Activated CD8-positive, alpha-beta T cell treated with anti-CD3 and anti-CD28 coated beads for 36 hours (primary cell): Measurements from ENCODE around the gene DSE. TPM values are rescaled to one million over a fixed set of nuclear protein-coding genes. Genes with fewer than 3 reads are reported as not detected.

Experiments
- ATAC-seq: fragments of 200-7000 bp; cut with Tn5 transposase; one replicate; pipeline ENCODE4 v1.10.0; 2021; ENCODE audit warnings: mild to moderate bottlenecking, moderate library complexity
- CTCF ChIA-PET: fragments of 350-600 bp; sonication (Branson Sonifier 250); formaldehyde crosslinking; loops from one replicate; lab custom pipeline; 2021; ENCODE audit warnings: antibody characterized with exemption; lab: Charles Lee
- POLR2A ChIA-PET: fragments of 350-600 bp; sonication (Branson Sonifier 250); formaldehyde crosslinking; loops from one replicate; lab custom pipeline; 2021; ENCODE audit warnings: antibody characterized with exemption; lab: Charles Lee
- DNase-seq: peaks from one replicate; pipeline ENCODE4 v3.0.0-alpha.2; 2020
- H3K27ac Mint-ChIP-seq: one replicate; pipeline ENCODE4 v1.8.0; 2021; ENCODE audit warnings: mild to moderate bottlenecking, mixed read lengths
- H3K27me3 Mint-ChIP-seq: one replicate; pipeline ENCODE4 v1.8.0; 2021; ENCODE audit warnings: mixed read lengths
- H3K36me3 Mint-ChIP-seq: one replicate; pipeline ENCODE4 v1.8.0; 2021; ENCODE audit warnings: low read depth, mixed read lengths
- H3K4me1 Mint-ChIP-seq: one replicate; pipeline ENCODE4 v1.8.0; 2021; ENCODE audit warnings: low read depth, mixed read lengths
- H3K4me3 Mint-ChIP-seq: one replicate; pipeline ENCODE4 v1.8.0; 2021; ENCODE audit warnings: mild to moderate bottlenecking, moderate library complexity, mixed read lengths
- H3K9me3 Mint-ChIP-seq: one replicate; pipeline ENCODE4 v1.8.0; 2021; ENCODE audit warnings: mixed read lengths
- CTCF ChIP-seq: fragments of 200-600 bp; IDR thresholded peaks from one replicate; pipeline ENCODE4 v1.8.0; 2022; ENCODE audit warnings: antibody characterized with exemption, mild to moderate bottlenecking
- intact Hi-C: fragments of 100-400 bp; cut with micrococcal nuclease; formaldehyde crosslinking; loops from one replicate; pipeline ENCODE4 v1.10.0; 2022
- total RNA-seq, 2 experiments: library from RNA; stranded (reverse); gene quantifications; one replicate each; pipeline ENCODE4 v1.2.3, GENCODE V29; 2021

DSE gene
- total RNA-seq, 2 experiments from 2014 or later: 5.3 to 5.4 TPM

- H3K4me1 Mint-ChIP-seq: peaks cover under 1% of the 10 kb centered on the region
- H3K9me3 Mint-ChIP-seq: no peaks in the 10 kb centered on the region
- no peak for TF ChIP-seq CTCF
- intact Hi-C loops: no loop called here
- no peaks in the 10 kb centered on the region for H3K36me3 Mint-ChIP-seq
- H3K27ac Mint-ChIP-seq: no peak overlapping the region
- CTCF ChIA-PET: no interaction called here
- no peak overlapping the region for H3K4me3 Mint-ChIP-seq
- DNase-seq (no peak), ATAC-seq (no peak)
- H3K27me3 Mint-ChIP-seq: no peaks in the 10 kb centered on the region
- POLR2A ChIA-PET: no interaction called here
Measured at GRCh38 chr6:116400328-116400727, 29.6 kb downstream of the DSE start.

GRCh38 chr6:116402108-116402937 is 31.6 kb downstream of the DSE start:
- Mint-ChIP-seq H3K36me3 (no peaks in the 10 kb centered on the region), H3K27ac (no peak overlapping the region), H3K27me3 (no peaks in the 10 kb centered on the region), H3K9me3 (no peaks in the 10 kb centered on the region), H3K4me1 (peaks cover 4% of the 10 kb centered on the region), H3K4me3 (no peak overlapping the region)
- ATAC-seq (no peak), DNase-seq (no peak)
- intact Hi-C loops: no loop called here
- ChIA-PET CTCF (interaction anchor here (0.8 kb wide), 1 partner anchor 114 kb away, joined by 3 read pairs; no protein-coding TSS in a partner anchor), POLR2A (no interaction called here)
- TF ChIP-seq CTCF: no peak

GRCh38 chr6:116403205-116403604 is 32.5 kb downstream of the DSE start:
- TF ChIP-seq CTCF: no peak
- ATAC-seq (no peak), DNase-seq (no peak)
- POLR2A ChIA-PET: no interaction called here
- Mint-ChIP-seq H3K9me3 (no peaks in the 10 kb centered on the region), H3K36me3 (no peaks in the 10 kb centered on the region), H3K4me1 (peaks cover 4% of the 10 kb centered on the region), H3K27ac (no peak overlapping the region), H3K27me3 (no peaks in the 10 kb centered on the region), H3K4me3 (no peak overlapping the region)
- CTCF ChIA-PET: interaction anchor here (1.1 to 1.2 kb wide), 2 partner anchors 115 to 134 kb away, joined by 3 read pairs; no protein-coding TSS in a partner anchor
- intact Hi-C loops: no loop called here

- H3K4me3 Mint-ChIP-seq: no peak overlapping the region
- POLR2A ChIA-PET: no interaction called here
- H3K36me3 Mint-ChIP-seq: no peaks in the 10 kb centered on the region
- H3K9me3 Mint-ChIP-seq: no peaks in the 10 kb centered on the region
- CTCF ChIA-PET: interaction anchor here (0.7 to 1.4 kb wide), 2 partner anchors 11 to 14 kb away, joined by 3 read pairs; no protein-coding TSS in a partner anchor
- no peak for TF ChIP-seq CTCF
- no peak for ATAC-seq
- H3K27me3 Mint-ChIP-seq: no peaks in the 10 kb centered on the region
- DNase-seq: no peak
- intact Hi-C loops: no loop called here
- H3K4me1 Mint-ChIP-seq: peaks cover 4% of the 10 kb centered on the region
- no peak overlapping the region for H3K27ac Mint-ChIP-seq
Measured at GRCh38 chr6:116404696-116405095, 33.9 kb downstream of the DSE start.

GRCh38 chr6:116405138-116405537 is 34.4 kb downstream of the DSE start:
- ATAC-seq (no peak), DNase-seq (no peak)
- no peaks in the 10 kb centered on the region for H3K27me3 Mint-ChIP-seq
- H3K4me3 Mint-ChIP-seq: no peak overlapping the region
- H3K9me3 Mint-ChIP-seq: no peaks in the 10 kb centered on the region
- H3K36me3 Mint-ChIP-seq: no peaks in the 10 kb centered on the region
- POLR2A ChIA-PET: no interaction called here
- intact Hi-C loops: no loop called here
- peaks cover 4% of the 10 kb centered on the region for H3K4me1 Mint-ChIP-seq
- H3K27ac Mint-ChIP-seq: no peak overlapping the region
- CTCF ChIA-PET: interaction anchor here (0.6 to 1.4 kb wide), 3 partner anchors 12 to 89 kb away, joined by 3 read pairs; no protein-coding TSS in a partner anchor
- TF ChIP-seq CTCF: no peak
